Body of pancreas (tissue), 4 donors: ENCODE results near the gene C3orf18.

Source experiments
- POLR2A ChIP-seq, 3 donors: fragments of 450-650 bp; IDR thresholded peaks; one replicate each; pipeline ENCODE4 v1.6.1; 2016; ENCODE audit warnings: antibody characterized with exemption in 3 of 3, mild to moderate bottlenecking in 2 of 3
- TF ChIP-seq, protein P1 (sequence below), 7 experiments: fragments of 450-650 bp in 4 of 7; fragments of 200-600 bp in 3 of 7; sonication (generic) in 3 of 7; IDR thresholded peaks; one replicate each; pipeline ENCODE4 v1.5.1; 2016 to 2019; ENCODE audit warnings: antibody characterized with exemption in 7 of 7

GRCh38 chr3:50573566-50574443 is 6.3 kb upstream of the C3orf18 start:
- TF ChIP-seq, protein P1, sequence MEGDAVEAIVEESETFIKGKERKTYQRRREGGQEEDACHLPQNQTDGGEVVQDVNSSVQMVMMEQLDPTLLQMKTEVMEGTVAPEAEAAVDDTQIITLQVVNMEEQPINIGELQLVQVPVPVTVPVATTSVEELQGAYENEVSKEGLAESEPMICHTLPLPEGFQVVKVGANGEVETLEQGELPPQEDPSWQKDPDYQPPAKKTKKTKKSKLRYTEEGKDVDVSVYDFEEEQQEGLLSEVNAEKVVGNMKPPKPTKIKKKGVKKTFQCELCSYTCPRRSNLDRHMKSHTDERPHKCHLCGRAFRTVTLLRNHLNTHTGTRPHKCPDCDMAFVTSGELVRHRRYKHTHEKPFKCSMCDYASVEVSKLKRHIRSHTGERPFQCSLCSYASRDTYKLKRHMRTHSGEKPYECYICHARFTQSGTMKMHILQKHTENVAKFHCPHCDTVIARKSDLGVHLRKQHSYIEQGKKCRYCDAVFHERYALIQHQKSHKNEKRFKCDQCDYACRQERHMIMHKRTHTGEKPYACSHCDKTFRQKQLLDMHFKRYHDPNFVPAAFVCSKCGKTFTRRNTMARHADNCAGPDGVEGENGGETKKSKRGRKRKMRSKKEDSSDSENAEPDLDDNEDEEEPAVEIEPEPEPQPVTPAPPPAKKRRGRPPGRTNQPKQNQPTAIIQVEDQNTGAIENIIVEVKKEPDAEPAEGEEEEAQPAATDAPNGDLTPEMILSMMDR (IDR thresholded peaks at IDR 0.05): no peak
- no peak for TF ChIP-seq POLR2A (IDR thresholded peaks at IDR 0.05)
